ENCODE data around the gene SEMA3E.

SEMA3E gene

DNA sequence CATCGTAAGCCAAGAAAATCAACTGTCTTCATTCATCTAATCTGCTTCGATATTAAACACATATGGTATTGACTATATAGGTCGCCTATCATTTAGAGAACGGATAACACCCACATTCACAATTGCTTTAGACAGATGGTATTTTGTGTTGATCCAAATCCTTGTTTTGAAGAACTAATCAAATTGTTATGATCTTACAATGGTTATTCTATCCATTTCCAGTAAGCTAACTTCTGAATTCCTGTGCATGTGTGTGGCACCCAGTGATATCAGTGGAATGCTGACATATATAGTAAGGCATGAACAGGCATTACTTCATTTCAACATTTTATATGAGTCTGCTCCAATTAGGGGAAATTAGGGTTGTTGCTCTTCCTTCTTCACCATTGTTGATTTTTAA, 98.8 kb downstream of the SEMA3E start:
- TF ChIP-seq CTCF (IDR thresholded peaks at IDR 0.05; ENCODE audit: low read depth, low read length, missing control alignments): no peak
- H3K4me3 ChIP-seq (ENCODE audit: low read depth, low read length): no peak overlapping the region
- in situ Hi-C loops (cut with HindIII; ENCODE audit: low sequenced_read_pairs): no loop called here
- DNase-seq (ENCODE audit: low read depth): no peak

DNA sequence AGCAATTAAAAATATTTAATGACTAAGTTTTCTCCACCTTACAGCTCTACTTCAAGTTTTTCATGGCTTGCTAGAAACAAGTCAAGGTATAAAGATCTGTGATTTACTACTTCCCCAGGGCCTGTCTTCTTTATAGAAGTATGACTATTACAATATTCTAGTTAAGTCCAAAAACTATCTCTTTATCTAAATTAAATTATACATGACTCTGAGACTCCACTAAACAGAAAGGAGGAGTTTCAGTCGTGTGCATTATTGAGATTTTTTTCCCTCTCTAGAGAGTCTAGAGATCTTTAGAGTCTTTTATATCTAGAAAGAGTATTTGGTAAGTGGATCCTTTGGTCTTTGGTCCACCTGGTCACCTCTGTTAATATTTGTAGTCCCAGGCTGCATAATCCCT, 100.7 kb downstream of the SEMA3E start:
- no peak for TF ChIP-seq CTCF (IDR thresholded peaks at IDR 0.05; ENCODE audit: low read depth, low read length, missing control alignments)
- H3K4me3 ChIP-seq (ENCODE audit: low read depth, low read length): no peak overlapping the region
- in situ Hi-C loops (cut with HindIII; ENCODE audit: low sequenced_read_pairs): no loop called here

GRCh38 chr7:83547526-83547925, 101.4 kb downstream of the SEMA3E start:
- no peak overlapping the region for H3K4me3 ChIP-seq (ENCODE audit: low read depth, low read length)
- DNase-seq (ENCODE audit: low read depth): peak; percentile 90
- no peak for TF ChIP-seq CTCF (IDR thresholded peaks at IDR 0.05; ENCODE audit: low read depth, low read length, missing control alignments)
- in situ Hi-C loops (cut with HindIII; ENCODE audit: low sequenced_read_pairs): no loop called here

More for the DNA sequence above, 100.7 kb downstream of the SEMA3E start:
- no peak for DNase-seq (ENCODE audit: low read depth)

DNA sequence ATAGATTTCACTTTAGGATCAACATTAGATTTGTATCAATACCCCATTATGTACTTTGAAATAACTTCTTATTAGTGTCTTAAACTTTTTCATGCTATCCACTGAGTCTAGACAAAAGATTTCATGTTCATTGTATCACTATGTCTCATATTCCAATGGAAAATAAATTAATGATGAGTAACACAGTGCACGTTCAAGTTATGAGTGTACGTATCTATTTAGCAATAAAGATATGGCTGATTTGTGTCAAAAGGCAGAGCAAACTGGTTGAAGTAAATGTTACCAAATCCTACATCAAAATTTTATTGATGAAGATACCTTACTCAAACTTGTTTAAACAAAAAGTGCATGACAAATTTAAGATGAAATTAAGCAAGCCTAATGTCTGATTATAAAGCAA, 102.4 kb downstream of the SEMA3E start:
- in situ Hi-C loops (cut with HindIII; ENCODE audit: low sequenced_read_pairs): no loop called here
- no peak overlapping the region for H3K4me3 ChIP-seq (ENCODE audit: low read depth, low read length)
- no peak for DNase-seq (ENCODE audit: low read depth)
- no peak for TF ChIP-seq CTCF (IDR thresholded peaks at IDR 0.05; ENCODE audit: low read depth, low read length, missing control alignments)

GRCh38 chr7:83541187-83541960, 107.6 kb downstream of the SEMA3E start:
- no peak overlapping the region for H3K4me3 ChIP-seq (ENCODE audit: low read depth, low read length)
- no peak for TF ChIP-seq CTCF (IDR thresholded peaks at IDR 0.05; ENCODE audit: low read depth, low read length, missing control alignments)
- in situ Hi-C loops (cut with HindIII; ENCODE audit: low sequenced_read_pairs): no loop called here
- DNase-seq (ENCODE audit: low read depth): no peak

DNA sequence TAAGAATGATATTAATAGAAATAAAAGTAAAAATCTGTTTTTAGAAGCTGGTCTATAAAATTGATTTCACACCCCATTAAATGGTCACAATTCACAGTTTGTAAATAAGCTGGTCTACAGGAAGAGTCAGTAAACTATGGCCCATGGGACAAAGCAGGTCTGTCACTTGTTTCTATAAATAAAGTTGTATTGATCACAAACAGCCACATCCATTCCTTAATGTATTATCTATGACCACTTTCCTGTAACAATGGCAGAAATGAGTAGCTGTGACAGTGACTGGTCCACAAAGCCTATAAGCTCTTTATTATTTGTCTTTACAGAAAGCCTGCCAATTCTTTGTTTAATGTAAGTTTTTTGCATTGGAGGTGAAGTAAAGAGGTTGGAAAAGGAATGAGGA, 114.5 kb downstream of the SEMA3E start:
- no peak for TF ChIP-seq CTCF (IDR thresholded peaks at IDR 0.05; ENCODE audit: low read depth, low read length, missing control alignments)
- H3K4me3 ChIP-seq (ENCODE audit: low read depth, low read length): no peak overlapping the region
- no peak for DNase-seq (ENCODE audit: low read depth)
- in situ Hi-C loops (cut with HindIII; ENCODE audit: low sequenced_read_pairs): no loop called here

Measured in astrocyte of the cerebellum (primary cell).